ENCODE measurements around the gene RDH13. TPM values are rescaled to one million over a fixed set of nuclear protein-coding genes. Genes with fewer than 3 reads are reported as not detected.
A peak's percentile ranks its signal among the peaks of the same experiment; 100 is the strongest.
"Not testable (repeated sequence)": the region's sequence is repeated elsewhere in the genome, so short reads cannot be mapped to it uniquely, and the experiment has no call there.

RDH13 gene
- total RNA-seq, 1 experiment from 2014 or later = 39.5 TPM

- Mint-ChIP-seq H3K4me1 (peaks cover 19% of the 10 kb centered on the region), H3K27me3 (ENCODE audit: low read depth) (peaks cover 51% of the 10 kb centered on the region), H3K27ac (no peak overlapping the region), H3K36me3 (peaks cover 16% of the 10 kb centered on the region), H3K4me3 (no peak overlapping the region; the same call in none of the 2 replicates), H3K9me3 (no peaks in the 10 kb centered on the region)
- CTCF ChIA-PET = interaction anchor here (0.6 to 3.2 kb wide), 8 partner anchors 23 to 182 kb away, joined by 3 to 31 read pairs (median 5); partner anchors contain the start of gene DNAAF3
- DNase-seq (ENCODE audit: low spot score) = no peak
- TF ChIP-seq ZNF423 (CRISPR knock-in tag; IDR thresholded peaks at IDR 0.05) = no peak
- TF ChIP-seq JAZF1 (CRISPR knock-in tag; IDR thresholded peaks at IDR 0.05) = no peak
- TF ChIP-seq E2F5 (CRISPR knock-in tag; IDR thresholded peaks at IDR 0.05) = no peak
- POLR2A ChIA-PET = interaction anchor here (0.6 to 1.0 kb wide), 2 partner anchors 17 to 590 kb away, joined by 3 read pairs; no protein-coding TSS in a partner anchor
- ATAC-seq = no peak
These were observed 520 bp upstream of the RDH13 start for GRCh38 chr19:55063492-55063843.

- H3K9me3 Mint-ChIP-seq; H3K27ac Mint-ChIP-seq; H3K4me3 Mint-ChIP-seq; H3K4me1 Mint-ChIP-seq; POLR2A ChIA-PET; DNase-seq (ENCODE audit: low spot score); ATAC-seq: not testable (repeated sequence)
- Mint-ChIP-seq H3K36me3 (peaks cover 40% of the 10 kb centered on the region), H3K27me3 (ENCODE audit: low read depth) (peaks cover 19% of the 10 kb centered on the region)
- CTCF ChIA-PET = interaction anchor here (0.8 to 3.2 kb wide), 2 partner anchors 20 to 179 kb away, joined by 3 to 31 read pairs; no protein-coding TSS in a partner anchor
These were observed 2.7 kb downstream of the RDH13 start for GRCh38 chr19:55060287-55060686.

GRCh38 chr19:55058781-55059610 is 4.0 kb downstream of the RDH13 start:
- peaks cover 51% of the 10 kb centered on the region for H3K36me3 Mint-ChIP-seq
- H3K27ac Mint-ChIP-seq = peak overlapping the region; percentile 57; the same call in 1 of the 2 replicates
- peaks cover 8% of the 10 kb centered on the region for H3K27me3 Mint-ChIP-seq (ENCODE audit: low read depth)
- H3K4me1 Mint-ChIP-seq = peaks cover 6% of the 10 kb centered on the region
- peaks cover 5% of the 10 kb centered on the region; the same call in 1 of the 2 replicates for H3K9me3 Mint-ChIP-seq
- no peak for TF ChIP-seq ZMAT4 (CRISPR knock-in tag; IDR thresholded peaks at IDR 0.05)
- TF ChIP-seq NFATC4 (CRISPR knock-in tag; IDR thresholded peaks at IDR 0.05) = 0 out of 2 replicates have a peak, but pooled peaks have one; percentile 20
- ATAC-seq (no peak), DNase-seq (ENCODE audit: low spot score) (no peak)
- ChIA-PET CTCF (interaction anchor here (1.8 kb wide), 1 partner anchor 178 kb away, joined by 9 read pairs; no protein-coding TSS in a partner anchor), POLR2A (interaction anchor here (0.5 kb wide), 1 partner anchor 13 kb away, joined by 5 read pairs; no protein-coding TSS in a partner anchor)
- no peak overlapping the region for H3K4me3 Mint-ChIP-seq

- Mint-ChIP-seq H3K9me3 (peaks cover 5% of the 10 kb centered on the region; the same call in 1 of the 2 replicates), H3K27me3 (ENCODE audit: low read depth) (no peaks in the 10 kb centered on the region), H3K36me3 (peaks cover 66% of the 10 kb centered on the region), H3K27ac (no peak overlapping the region), H3K4me3 (no peak overlapping the region), H3K4me1 (peaks cover 2% of the 10 kb centered on the region; the same call in 1 of the 2 replicates)
- no peak for TF ChIP-seq FOXK1 (CRISPR knock-in tag; IDR thresholded peaks at IDR 0.05)
- TF ChIP-seq E2F5 (CRISPR knock-in tag; IDR thresholded peaks at IDR 0.05) = no peak
- no peak for TF ChIP-seq ZNF232 (CRISPR knock-in tag; IDR thresholded peaks at IDR 0.05)
- TF ChIP-seq TCF7 (CRISPR knock-in tag; IDR thresholded peaks at IDR 0.05; ENCODE audit: low read depth) = no peak
- no peak for TF ChIP-seq ERG (CRISPR knock-in tag; IDR thresholded peaks at IDR 0.05)
- TF ChIP-seq RORB (CRISPR knock-in tag; IDR thresholded peaks at IDR 0.05) = no peak
- no peak for TF ChIP-seq ETV6 (CRISPR knock-in tag; IDR thresholded peaks at IDR 0.05)
- no peak for TF ChIP-seq CTCF (IDR thresholded peaks at IDR 0.05)
- TF ChIP-seq EMX1 (CRISPR knock-in tag; IDR thresholded peaks at IDR 0.05) = no peak
- no peak for TF ChIP-seq ZNF317 (CRISPR knock-in tag; IDR thresholded peaks at IDR 0.05; ENCODE audit: borderline replicate concordance, low read depth)
- POLR2A ChIA-PET = interaction anchor here (0.7 kb wide), 1 partner anchor 472 kb away, joined by 6 read pairs; no protein-coding TSS in a partner anchor
- CTCF ChIA-PET = interaction anchor here (1.1 kb wide), 1 partner anchor 176 kb away, joined by 4 read pairs; no protein-coding TSS in a partner anchor
- DNase-seq (ENCODE audit: low spot score) (no peak), ATAC-seq (no peak)
These were observed 6.1 kb downstream of the RDH13 start for GRCh38 chr19:55056827-55057226.
